ENCODE data around the gene LYST.

The LYST gene

GRCh38 chr1:235703506-235703905 is 163.2 kb downstream of the LYST start:
- peak; percentile 90 for DNase-seq

GRCh38 chr1:235702412-235702811 is 164.3 kb downstream of the LYST start:
- DNase-seq = no peak

- DNase-seq = no peak
These were observed 169.2 kb downstream of the LYST start for GRCh38 chr1:235697508-235697907.

- DNase-seq = no peak
These were observed 177.3 kb downstream of the LYST start for GRCh38 chr1:235689356-235689755.

- DNase-seq = no peak
These were observed 178.6 kb downstream of the LYST start for GRCh38 chr1:235688096-235688495.

GRCh38 chr1:235683653-235684052 is 183.1 kb downstream of the LYST start:
- DNase-seq = no peak

- no peak for DNase-seq
These were observed 184.5 kb downstream of the LYST start for GRCh38 chr1:235682216-235682615.

GRCh38 chr1:235679644-235680043 is 187.1 kb downstream of the LYST start:
- DNase-seq = no peak

- DNase-seq = no peak
These were observed 187.7 kb downstream of the LYST start for GRCh38 chr1:235679005-235679404.

- peak; percentile 13 for DNase-seq
These were observed 191.4 kb downstream of the LYST start for GRCh38 chr1:235675152-235675890.

GRCh38 chr1:235673981-235674380 is 192.7 kb downstream of the LYST start:
- no peak for DNase-seq

GRCh38 chr1:235671992-235672391 is 194.7 kb downstream of the LYST start:
- DNase-seq = no peak

GRCh38 chr1:235670157-235670776 is 196.4 kb downstream of the LYST start:
- DNase-seq = no peak

- DNase-seq = no peak
These were observed 197.4 kb downstream of the LYST start for GRCh38 chr1:235669277-235669676.

- DNase-seq = no peak
These were observed 203.1 kb downstream of the LYST start for GRCh38 chr1:235663628-235664027.

- no peak for DNase-seq
These were observed 205.1 kb downstream of the LYST start for GRCh38 chr1:235661568-235661967.

- no peak for DNase-seq
These were observed 207.4 kb downstream of the LYST start for GRCh38 chr1:235659186-235659771.

GRCh38 chr1:235657747-235658526 is 208.8 kb downstream of the LYST start:
- DNase-seq = no peak

- DNase-seq = no peak
These were observed 209.4 kb downstream of the LYST start for GRCh38 chr1:235657269-235657668.

GRCh38 chr1:235652364-235652763 is 214.3 kb downstream of the LYST start:
- DNase-seq = no peak

- DNase-seq = no peak
These were observed 215.4 kb downstream of the LYST start for GRCh38 chr1:235651170-235651806.

GRCh38 chr1:235650341-235651169 is 216.2 kb downstream of the LYST start:
- no peak for DNase-seq
